Airway epithelial cell (primary cell): Measurements from ENCODE around the gene KCNG1. TPM values are rescaled to one million over a fixed set of nuclear protein-coding genes. Genes with fewer than 3 reads are reported as not detected.

Experiments used
- total RNA-seq: library from RNA; depleted of rRNA; stranded (reverse); fragments of >200 nt; gene quantifications from 2 replicates; pipeline ENCODE4 v1.2.3, GENCODE V29; 2015

The KCNG1 gene, protein sequence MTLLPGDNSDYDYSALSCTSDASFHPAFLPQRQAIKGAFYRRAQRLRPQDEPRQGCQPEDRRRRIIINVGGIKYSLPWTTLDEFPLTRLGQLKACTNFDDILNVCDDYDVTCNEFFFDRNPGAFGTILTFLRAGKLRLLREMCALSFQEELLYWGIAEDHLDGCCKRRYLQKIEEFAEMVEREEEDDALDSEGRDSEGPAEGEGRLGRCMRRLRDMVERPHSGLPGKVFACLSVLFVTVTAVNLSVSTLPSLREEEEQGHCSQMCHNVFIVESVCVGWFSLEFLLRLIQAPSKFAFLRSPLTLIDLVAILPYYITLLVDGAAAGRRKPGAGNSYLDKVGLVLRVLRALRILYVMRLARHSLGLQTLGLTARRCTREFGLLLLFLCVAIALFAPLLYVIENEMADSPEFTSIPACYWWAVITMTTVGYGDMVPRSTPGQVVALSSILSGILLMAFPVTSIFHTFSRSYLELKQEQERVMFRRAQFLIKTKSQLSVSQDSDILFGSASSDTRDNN
- total RNA-seq = 23.8 and 24.0 TPM in 2 replicates

DNA sequence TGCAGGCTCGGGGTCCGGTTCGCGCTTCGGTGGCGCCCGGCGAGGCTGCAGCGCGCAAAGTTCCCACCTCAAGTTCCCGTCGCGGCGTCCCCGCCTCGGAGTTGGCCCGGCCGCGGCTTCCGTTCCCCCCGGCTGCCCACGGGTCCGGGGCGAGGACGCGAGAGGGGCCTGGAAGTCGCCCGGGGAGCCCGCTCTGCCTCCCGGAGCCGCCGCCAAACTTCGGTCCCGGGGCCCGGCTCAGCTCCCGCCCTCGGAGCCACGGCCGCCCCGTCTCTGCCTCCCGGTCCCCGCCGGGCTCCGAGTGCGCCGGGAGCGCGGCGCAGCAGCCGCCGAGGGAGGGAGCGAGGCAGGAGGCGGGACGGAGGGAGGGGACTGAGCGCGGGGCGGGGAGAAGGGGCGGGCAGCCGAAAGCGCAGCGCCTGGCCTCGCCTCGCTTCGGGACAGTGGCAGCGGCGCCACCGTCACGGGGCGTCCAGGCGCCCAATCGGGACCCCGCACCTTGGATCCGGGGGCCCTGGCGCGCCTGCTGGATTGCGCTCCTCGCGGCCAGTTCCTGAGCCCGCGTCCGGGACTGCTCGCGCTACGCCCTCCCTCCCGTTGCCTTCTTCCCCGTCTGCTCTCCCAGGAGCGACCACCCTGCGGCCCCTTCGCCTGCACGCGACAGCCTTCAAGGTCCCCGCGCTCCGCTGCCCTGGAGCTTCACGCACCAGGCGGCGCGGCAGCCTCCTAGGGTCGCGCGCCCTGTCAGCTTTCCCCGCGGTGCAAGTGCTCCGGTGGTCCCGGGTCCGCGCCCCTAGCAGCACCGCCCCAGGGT, at the start of gene KCNG1:
Gene KCNG1 (minus strand): TSS at position 305 of the 814 bp plus-strand sequence. CDS start 12,769 bp downstream, outside the sequence.

DNA sequence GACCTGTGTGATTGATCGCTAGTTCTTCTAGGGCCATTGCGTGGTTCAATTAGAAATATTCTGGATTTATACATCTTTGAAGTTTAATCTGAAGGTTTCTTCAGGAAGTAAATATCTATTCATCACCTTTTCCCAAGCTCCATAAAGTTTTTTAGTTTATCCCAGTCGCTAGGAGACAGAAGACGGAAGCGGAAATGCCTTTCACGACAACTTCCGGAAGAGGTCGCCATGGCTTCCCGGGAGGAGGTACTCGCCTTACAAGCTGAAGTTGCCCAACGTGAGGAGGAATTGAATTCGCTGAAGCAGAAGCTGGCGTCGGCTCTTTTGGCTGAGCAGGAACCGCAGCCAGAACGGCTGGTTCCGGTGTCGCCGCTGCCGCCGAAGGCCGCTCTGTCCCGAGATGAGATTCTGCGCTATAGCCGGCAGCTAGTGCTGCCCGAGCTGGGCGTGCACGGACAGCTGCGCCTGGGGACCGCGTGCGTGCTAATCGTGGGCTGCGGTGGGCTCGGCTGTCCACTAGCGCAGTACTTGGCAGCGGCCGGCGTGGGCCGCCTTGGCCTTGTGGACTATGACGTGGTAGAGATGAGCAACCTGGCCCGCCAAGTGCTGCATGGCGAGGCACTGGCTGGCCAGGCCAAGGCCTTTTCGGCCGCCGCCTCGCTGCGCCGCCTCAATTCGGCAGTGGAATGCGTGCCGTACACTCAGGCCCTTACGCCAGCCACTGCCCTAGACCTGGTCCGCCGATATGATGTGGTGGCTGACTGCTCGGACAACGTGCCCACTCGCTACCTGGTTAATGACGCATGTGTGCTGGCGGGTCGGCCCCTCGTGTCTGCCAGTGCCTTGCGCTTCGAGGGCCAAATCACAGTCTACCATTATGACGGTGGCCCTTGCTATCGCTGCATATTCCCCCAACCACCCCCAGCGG, 64.0 kb downstream of the KCNG1 start, which contains the start of gene MOCS3:
Gene MOCS3 (plus strand): TSS at position 204 of the 928 bp plus-strand sequence. CDS start 25 bp downstream, at position 229.

DNA sequence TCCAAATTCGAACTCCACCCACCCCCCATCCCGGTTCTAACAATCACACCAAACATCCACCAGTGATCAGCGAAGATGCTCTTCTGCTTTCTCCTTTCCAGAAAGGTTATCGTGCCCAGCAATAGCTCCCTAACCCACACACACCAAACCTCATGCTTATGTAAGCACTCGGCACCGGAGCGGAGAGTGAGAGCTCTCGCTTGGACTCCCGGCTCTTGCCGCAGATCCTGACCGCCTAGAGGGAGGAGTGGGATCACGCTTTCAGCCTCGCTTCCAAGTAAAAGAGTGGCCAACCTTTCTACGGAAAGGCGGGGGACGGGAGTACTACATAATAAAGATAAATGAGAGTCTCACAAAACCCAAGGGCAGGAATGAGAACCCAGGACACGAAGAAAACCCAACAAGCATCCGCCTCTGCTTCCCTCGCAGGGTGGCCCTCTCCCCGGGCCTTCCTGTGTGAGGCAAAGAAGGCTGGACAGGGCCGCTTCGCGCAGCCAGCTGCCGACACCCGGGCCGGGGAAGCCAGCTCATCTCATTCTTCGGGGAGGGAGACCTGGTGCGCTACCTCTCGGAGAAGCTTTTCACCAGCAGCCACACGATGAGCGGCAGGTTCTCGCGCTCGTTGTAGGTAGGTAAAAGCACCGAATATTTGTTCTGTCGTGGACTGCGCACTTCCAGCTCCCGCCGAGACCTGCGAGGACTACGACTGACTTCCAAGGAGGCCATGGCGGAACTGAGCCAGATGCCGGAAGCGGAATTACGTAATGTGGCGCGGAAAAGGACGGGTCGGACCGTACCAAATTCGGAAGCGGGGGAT, 64.9 kb downstream of the KCNG1 start, which contains the start of gene DPM1:
Gene DPM1 (minus strand): TSS at position 735 of the 817 bp plus-strand sequence. CDS start 9 bp downstream, at position 726.

Other genes starting within 250 kb of the KCNG1 start
- gene BCAS4, start 228.0 kb downstream of the KCNG1 start, total RNA-seq = 12.8 and 20.3 TPM in 2 replicates
- 20.0 and 27.2 TPM in 2 replicates for gene ADNP, start 91.7 kb downstream of the KCNG1 start, total RNA-seq
- gene DPM1, start 64.6 kb downstream of the KCNG1 start, total RNA-seq = 68.6 and 69.6 TPM in 2 replicates
- gene MOCS3, start 64.3 kb downstream of the KCNG1 start, total RNA-seq = 7.1 and 9.0 TPM in 2 replicates